Subcutaneous adipose tissue (tissue), 4 donors: ENCODE data around the gene ADCYAP1R1. TPM values are rescaled to one million over a fixed set of nuclear protein-coding genes. Genes with fewer than 3 reads are reported as not detected.

Source experiments
- total RNA-seq, 4 donors: library from RNA; depleted of rRNA; stranded (reverse); fragments of >200 nt; gene quantifications; one replicate each; pipeline ENCODE4 v1.1.0, GENCODE V29; 2016
- TF ChIP-seq, protein P1 (sequence below): fragments of 450-650 bp; IDR thresholded peaks from one replicate; pipeline ENCODE4 v1.5.1; 2016; ENCODE audit warnings: low read depth, mild to moderate bottlenecking, control low read depth, antibody characterized with exemption, moderate library complexity

The ADCYAP1R1 gene
- total RNA-seq, 4 donors from 2014 or later = 1.9 to 12.8 (median 3.0) TPM

DNA sequence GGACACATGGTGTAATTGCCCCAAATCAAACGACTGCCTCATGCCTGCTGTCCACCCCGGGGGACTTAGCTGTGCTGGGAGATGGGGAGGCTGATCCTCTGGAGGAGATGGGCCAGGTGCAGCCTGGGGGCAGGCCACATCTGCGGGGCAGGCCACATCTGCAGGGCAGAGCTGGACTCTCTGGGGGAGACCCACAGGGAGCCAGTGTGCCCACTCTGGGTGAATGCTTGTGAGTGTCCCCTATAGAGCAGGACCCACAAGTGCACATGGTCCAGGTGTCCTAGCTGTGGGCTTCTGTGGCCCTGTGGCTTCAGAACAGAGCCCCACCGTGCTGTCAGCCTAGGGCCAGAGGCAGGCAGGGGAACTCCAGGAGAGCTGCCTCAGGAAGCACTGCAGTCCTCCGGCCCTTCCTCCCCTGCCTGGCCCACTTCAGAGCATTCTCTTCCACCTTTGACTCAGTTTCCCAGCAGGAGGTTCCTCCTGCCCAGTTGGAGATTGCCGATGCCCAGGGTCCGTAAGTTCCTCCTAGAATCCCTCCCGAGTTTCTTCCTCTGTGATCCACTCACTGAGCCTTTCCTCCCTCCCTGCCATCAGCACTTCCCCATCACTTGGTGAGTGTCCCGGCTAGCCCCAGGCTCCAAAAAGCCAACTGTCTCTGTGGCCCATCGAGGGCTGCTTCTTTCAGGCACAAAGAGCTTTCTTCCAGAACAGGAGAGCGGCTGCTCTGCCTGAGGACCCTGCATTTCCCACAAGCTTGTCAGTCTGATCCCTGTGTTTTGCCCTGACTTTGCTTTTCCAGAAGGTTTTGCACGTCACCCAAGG, 50.3 kb downstream of the ADCYAP1R1 start:
- TF ChIP-seq, protein P1, sequence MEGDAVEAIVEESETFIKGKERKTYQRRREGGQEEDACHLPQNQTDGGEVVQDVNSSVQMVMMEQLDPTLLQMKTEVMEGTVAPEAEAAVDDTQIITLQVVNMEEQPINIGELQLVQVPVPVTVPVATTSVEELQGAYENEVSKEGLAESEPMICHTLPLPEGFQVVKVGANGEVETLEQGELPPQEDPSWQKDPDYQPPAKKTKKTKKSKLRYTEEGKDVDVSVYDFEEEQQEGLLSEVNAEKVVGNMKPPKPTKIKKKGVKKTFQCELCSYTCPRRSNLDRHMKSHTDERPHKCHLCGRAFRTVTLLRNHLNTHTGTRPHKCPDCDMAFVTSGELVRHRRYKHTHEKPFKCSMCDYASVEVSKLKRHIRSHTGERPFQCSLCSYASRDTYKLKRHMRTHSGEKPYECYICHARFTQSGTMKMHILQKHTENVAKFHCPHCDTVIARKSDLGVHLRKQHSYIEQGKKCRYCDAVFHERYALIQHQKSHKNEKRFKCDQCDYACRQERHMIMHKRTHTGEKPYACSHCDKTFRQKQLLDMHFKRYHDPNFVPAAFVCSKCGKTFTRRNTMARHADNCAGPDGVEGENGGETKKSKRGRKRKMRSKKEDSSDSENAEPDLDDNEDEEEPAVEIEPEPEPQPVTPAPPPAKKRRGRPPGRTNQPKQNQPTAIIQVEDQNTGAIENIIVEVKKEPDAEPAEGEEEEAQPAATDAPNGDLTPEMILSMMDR = no peak

DNA sequence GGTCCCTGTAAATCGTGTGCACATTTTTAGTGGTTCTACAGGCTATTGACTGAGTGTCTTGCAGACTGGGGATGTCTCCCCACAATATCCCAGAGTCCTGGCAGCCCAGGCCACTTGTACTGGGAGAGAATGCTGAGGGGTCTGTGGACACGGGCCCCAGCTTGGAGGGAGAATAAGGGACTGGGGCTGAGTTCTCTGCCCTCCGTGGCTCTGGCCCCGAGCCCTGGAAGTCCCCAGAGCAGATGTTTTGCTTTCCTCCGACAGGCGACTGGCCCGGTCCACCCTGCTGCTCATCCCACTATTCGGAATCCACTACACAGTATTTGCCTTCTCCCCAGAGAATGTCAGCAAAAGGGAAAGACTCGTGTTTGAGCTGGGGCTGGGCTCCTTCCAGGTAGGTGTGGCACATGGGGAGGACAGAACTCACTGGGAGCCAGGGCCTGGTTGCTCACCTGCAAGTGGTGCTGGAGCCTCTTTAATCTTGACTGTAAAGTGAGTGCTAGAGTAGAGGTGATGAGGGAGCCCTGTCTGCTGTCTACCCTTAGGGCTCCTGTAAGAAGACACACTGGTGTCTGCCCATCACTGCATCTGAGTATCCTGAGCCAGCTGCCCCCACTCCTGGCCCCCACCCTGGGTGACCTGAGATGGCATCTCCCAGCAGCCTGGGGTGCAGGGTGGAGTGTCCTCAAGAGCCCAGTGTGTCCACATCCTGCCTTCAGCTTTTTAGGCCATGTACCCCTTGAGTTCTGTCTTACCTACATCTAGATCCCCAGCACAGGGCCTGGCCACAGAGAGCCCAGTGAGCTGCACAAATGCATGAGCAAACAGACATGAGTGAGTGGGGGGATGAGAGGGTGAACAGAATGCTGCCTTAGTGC, 51.1 kb downstream of the ADCYAP1R1 start:
- TF ChIP-seq, protein P1 = no peak

DNA sequence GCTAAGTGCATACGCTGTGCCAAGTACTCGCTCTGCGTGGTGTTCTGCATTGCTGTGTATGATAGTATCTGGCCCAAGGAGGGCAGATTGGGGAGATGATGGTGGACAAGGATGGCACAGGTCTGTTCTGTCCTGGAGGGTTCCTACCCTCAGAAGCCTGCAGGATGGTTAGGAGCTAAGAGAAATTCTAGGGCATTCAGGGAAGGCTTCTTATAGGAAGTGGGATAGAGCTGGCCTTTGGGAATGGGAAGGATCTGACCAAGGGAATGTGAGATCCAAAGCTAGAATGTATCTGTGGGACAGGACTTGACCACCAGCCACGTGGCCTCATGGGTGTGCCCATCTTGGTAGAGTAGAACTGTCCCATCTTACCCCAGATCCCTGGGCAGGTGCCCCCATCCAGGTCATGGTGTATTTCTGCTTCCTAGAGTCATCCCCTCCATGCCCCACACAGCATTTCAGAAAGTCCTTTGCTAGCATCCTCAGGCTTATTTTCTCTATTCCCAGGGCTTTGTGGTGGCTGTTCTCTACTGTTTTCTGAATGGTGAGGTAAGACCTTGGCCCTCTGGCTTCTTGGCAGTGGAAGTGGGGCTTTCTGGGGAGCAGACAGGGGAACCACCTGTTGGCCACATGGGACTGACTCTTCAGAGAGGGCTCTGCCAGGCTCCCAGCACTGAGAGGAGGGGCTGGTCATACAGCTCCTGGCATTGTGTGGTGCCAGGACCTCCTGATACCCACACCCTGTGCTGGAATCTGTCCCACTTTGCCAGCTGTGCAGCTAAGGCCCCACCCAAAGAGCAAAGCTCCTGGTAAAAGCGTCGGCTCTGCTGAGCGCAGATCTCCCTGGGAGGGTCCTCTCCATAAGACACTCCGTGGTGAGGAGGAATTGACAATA, 52.5 kb downstream of the ADCYAP1R1 start:
- TF ChIP-seq, protein P1 = no peak

GRCh38 chr7:31105256-31105950, 53.3 kb downstream of the ADCYAP1R1 start:
- TF ChIP-seq, protein P1 = no peak

GRCh38 chr7:31106303-31107105, 54.4 kb downstream of the ADCYAP1R1 start:
- TF ChIP-seq, protein P1 = no peak
